Measurements from ENCODE around the gene FAM216B. TPM values are rescaled to one million over a fixed set of nuclear protein-coding genes. Genes with fewer than 3 reads are reported as not detected.

Gene FAM216B
- total RNA-seq, 1 experiment from 2014 or later, result not detected

DNA sequence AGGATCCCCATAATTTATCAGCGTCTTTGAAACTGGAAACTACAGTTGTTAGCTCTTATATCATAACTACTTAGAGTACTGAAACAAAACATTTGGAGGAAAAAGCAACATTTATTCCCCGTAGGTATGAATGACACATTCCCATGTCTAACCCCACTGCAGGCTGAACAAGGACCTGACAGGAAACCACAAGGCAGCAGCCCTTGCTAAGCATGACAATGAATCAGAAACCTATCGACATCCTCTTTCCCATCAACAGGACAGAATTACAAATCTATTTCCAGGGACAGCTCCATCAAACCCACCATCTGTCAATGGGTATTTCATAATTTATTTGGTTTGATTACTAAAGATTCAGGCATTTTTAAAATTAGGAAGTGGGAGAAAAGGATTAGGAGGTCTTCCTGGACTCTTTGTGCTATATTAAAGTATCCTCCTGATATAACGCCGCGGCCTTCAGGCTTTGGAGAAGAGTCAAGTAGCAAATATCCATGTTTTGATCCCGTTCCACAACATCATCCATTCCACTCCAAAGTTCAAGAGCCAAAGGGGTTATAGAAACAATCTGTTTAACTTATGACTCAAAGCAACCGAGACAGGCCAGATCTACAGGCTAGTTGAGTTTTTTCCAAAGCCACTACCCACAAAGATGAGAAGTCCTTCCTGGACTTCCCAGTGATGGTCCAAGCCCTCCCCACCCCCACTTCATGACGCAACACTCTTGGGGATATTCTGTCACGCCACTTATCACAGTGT is 51.1 kb downstream of the FAM216B start:
- no peak for DNase-seq (ENCODE audit: low spot score)

DNA sequence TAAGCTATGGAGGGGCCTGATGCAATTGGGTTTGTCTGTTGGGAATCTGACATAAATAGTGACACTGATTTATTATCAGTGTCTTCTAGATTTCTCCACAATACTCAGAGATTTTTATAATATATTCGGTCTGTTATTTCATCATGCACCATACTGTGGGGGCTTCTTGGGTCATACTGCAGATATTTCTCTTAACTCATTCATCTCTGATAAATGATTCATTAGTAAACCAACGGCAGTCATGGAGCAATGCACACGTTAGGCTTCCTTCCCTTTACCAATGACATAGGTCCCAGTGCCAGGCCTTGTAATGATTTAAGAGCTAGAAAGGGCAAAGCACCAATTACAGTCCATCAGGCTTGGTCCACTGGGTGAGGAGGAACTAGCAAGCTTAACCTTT is 53.6 kb downstream of the FAM216B start:
- DNase-seq (ENCODE audit: low spot score), result no peak

DNA sequence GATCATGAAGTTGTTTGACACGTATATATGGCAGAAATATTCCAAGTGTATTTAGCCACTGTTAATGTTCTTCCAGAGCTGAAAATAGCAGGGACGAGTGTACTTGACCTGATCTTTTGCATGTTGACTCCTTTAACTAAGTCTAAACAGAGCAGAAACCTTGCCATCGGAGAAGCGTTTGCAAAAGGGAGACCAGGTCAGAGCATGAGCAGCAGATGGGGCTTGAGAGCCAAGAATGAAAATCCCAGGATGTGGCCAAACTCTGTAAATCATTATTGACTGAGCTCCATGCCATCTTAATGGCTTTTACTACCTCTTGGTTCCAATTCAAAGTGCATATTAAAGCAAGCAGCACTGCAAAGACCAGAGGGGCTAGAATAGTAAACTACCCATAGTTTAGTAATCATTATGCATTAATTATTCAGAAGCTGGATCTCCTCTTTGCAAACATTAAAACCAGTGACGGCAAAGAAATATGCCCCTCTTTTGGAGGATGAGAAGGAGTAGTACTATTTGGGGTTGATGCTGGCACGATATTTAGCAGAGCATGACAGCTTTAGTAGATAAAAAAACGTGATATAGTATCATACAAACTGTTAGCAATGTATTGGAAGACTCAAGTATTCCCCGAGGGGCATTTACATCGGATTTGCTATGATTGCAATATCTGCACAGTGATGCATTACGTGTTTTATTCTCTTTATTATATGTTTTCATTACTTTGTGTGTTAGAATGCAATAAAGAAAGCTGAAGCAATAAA is 55.7 kb downstream of the FAM216B start:
- peak; percentile 48 for DNase-seq (ENCODE audit: low spot score)

Other genes with a start within 250 kb of the FAM216B start
- gene TNFSF11, start 207.4 kb upstream of the FAM216B start, total RNA-seq (2014; rRNA removed; shearing (Covaris generic)), result not detected in 2 replicates
- 3.5 and 5.1 TPM in 2 replicates for gene EPSTI1, start 210.7 kb downstream of the FAM216B start, total RNA-seq (2014; rRNA removed; shearing (Covaris generic))
- gene DNAJC15, start 242.0 kb downstream of the FAM216B start, total RNA-seq (2014; rRNA removed; shearing (Covaris generic)), result 4.7 and 7.2 TPM in 2 replicates